Subcutaneous adipose tissue (tissue), 4 donors: ENCODE data around the gene TXN2. TPM values are rescaled to one million over a fixed set of nuclear protein-coding genes. Genes with fewer than 3 reads are reported as not detected.

ENCODE experiments used
- total RNA-seq, 4 donors: library from RNA; depleted of rRNA; stranded (reverse); fragments of >200 nt; gene quantifications; one replicate each; pipeline ENCODE4 v1.1.0, GENCODE V29; 2016
- TF ChIP-seq, protein P1 (sequence below): fragments of 450-650 bp; IDR thresholded peaks from one replicate; pipeline ENCODE4 v1.5.1; 2016; ENCODE audit warnings: low read depth, mild to moderate bottlenecking, control low read depth, antibody characterized with exemption, moderate library complexity

TXN2 gene
- total RNA-seq, 4 donors from 2014 or later, result 26.9 to 84.6 (median 65.3) TPM

GRCh38 chr22:36475341-36475740 lies 6.1 kb downstream of the TXN2 start:
- TF ChIP-seq, protein P1, sequence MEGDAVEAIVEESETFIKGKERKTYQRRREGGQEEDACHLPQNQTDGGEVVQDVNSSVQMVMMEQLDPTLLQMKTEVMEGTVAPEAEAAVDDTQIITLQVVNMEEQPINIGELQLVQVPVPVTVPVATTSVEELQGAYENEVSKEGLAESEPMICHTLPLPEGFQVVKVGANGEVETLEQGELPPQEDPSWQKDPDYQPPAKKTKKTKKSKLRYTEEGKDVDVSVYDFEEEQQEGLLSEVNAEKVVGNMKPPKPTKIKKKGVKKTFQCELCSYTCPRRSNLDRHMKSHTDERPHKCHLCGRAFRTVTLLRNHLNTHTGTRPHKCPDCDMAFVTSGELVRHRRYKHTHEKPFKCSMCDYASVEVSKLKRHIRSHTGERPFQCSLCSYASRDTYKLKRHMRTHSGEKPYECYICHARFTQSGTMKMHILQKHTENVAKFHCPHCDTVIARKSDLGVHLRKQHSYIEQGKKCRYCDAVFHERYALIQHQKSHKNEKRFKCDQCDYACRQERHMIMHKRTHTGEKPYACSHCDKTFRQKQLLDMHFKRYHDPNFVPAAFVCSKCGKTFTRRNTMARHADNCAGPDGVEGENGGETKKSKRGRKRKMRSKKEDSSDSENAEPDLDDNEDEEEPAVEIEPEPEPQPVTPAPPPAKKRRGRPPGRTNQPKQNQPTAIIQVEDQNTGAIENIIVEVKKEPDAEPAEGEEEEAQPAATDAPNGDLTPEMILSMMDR, result no peak

GRCh38 chr22:36472689-36473088 lies 8.8 kb downstream of the TXN2 start:
- TF ChIP-seq, protein P1, result no peak

DNA sequence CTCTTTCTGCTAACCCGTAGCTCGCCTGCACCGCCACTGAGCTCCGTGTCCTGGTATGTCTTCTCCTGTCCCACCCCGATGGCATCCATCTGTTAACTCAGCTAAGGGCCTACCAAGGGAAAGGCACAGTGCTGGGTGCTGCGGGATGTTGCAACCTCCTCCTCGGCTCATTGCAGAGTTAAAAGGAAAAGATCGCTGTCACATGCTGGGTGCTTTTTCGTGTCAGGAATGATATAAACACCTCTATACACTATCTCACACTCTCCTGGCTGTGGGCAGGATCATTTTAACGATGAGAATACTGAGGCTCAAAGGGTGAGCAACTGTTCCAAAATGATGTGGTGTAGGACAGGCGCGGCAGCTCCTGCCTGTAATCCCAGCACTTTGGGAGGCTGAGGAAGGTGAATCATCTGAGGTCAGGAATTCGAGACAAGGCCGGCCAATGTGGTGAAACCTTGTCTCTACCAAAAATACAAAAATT lies 10.1 kb downstream of the TXN2 start:
- TF ChIP-seq, protein P1, result no peak

- TF ChIP-seq, protein P1, result no peak
These were observed 10.5 kb downstream of the TXN2 start for GRCh38 chr22:36470994-36471331.

DNA sequence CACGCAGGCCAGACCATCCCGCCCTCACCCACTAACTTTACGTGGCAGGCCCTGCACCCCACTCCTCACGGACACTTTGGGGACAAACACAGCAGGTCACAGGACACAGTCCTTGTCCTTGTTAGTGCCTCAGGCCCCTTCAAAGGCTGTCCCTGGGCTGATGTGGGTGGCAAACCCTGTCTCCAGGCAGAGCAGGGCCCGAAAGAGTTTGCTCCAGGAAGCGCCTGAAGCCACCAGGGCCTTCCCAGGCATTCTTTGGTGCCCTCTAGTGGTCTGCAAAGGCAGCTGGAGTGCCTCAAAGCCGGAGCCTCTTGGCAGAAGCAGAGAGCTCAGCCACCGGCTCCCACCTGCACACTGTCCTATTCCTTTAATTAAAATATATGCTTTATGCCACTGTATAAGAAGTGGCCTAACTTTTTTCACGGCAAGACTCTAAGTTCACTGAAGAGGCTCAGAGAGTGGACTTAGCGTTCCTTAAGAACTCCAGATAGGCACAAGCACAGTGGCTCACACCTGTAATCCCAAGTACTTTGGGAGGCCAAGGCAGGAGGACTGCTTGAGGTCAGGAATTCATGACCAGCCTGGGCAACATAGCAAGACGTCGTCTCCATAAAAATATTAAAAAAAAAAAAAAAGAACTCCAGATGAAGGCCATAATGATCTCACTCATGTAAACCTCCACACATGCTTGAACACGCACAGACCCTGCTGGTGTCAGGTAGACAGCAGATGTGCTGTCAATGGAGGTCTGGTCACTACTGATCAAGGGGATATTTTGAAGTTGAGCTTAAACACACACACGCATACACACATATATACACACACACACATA lies 11.1 kb downstream of the TXN2 start:
- TF ChIP-seq, protein P1, result no peak

DNA sequence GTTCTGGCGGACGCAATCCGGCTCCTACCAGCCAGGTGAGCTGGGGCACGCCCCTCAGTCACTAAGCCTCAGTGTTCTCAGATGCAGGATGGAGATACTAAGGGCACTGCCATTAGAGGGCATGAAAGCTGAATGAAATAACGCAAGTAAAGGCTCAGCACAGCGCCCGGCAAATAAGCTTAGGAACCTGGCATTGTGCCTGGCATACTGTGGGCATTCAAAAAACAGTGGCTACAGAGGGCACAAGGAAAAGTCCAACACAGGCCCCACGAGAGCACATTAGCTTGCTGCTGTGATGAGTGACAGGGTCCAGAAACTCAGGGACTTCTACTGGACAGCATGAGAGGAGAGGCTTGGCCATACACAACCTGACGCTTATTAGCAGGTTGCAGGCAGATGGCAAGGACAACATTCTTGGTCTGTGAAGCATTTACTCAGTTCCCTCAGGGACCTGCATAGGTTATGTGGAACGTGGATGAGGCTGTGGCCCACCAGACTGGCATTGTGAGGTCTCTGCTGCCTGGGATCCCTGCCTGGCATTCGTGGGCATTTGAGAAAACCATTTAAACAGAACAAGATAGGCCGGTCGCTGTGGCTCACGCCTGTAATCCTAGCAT lies 12.2 kb downstream of the TXN2 start:
- TF ChIP-seq, protein P1, result no peak

GRCh38 chr22:36467946-36468345 lies 13.5 kb downstream of the TXN2 start:
- TF ChIP-seq, protein P1, result no peak
